ENCODE measurements around the gene RAMP2.
"Not testable (repeated sequence)": the region's sequence is repeated elsewhere in the genome, so short reads cannot be mapped to it uniquely, and the experiment has no call there.

The RAMP2 gene, protein sequence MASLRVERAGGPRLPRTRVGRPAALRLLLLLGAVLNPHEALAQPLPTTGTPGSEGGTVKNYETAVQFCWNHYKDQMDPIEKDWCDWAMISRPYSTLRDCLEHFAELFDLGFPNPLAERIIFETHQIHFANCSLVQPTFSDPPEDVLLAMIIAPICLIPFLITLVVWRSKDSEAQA

DNA sequence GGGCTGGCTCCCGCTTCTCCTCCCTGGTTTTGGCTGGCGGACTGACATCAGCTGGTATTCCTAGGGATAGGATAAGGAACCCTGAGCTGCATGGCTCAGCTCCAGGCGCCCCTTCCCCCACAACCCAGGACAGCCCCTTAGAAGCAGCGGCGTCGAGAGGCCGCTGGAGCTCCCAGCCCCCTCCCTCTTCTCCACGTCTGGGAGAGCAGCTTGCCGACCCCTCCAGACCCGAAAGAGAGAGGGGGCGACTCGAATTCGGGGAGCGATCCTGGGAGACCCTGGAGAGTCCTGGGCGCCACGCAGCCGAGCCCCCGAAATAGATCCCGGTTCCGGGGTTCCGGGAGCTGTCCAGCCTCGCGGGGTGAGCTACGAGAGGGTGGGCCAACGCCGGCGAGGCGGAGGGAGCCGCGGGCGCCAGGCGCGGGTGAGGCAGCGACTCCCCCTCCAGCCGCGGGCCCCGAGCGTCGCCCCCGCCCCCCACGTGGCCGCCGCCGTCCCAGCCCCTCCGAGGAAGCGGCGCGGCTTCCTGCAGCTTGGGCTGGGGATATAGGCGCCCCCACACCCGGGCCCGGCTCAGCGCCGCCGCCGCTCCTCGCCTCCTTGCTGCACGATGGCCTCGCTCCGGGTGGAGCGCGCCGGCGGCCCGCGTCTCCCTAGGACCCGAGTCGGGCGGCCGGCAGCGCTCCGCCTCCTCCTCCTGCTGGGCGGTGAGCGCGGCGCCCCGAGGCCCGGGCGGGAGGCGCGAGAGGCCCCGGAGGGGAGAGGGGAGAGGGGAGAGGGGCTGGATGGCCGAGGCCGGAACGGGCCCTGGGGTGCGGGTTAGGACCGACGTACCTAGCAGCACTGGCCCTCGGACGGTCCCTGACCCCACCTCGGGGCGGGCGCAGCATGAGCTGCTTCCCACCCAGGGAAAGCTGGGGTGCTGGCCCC is at the start of gene RAMP2:
TSS of gene RAMP2 (plus strand) at position 576 of the 930 bp plus-strand sequence. CDS start at position 611, 35 bp downstream.
- no peak for DNase-seq

DNA sequence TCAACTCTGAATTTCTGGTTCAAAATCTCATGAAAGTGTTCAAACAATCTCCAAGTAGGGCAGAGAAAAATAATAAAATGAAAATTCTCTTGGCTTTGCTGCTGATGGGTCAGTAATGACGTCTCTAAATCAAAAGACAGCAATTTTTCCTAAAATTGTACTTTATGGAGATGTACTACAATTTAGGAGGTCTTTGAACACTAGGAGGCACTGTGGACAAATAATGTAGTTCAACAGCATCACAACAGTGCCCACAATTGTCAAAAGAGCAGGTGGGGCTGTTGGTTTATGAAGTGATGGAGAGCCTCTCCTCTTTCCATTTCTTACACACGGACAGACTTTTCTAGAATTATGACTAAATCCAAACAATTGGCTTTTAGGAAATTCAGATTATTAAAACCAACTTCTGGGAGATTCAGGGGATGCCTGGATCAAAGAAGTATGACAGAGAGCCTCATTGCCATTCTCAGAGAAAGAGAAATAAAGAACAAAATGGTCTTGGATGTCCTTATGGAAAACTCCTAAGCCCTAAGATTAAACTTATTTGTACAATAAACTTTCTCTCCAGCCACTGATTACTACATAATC is 39.9 kb upstream of the RAMP2 start:
- peak; percentile 73 for DNase-seq

DNA sequence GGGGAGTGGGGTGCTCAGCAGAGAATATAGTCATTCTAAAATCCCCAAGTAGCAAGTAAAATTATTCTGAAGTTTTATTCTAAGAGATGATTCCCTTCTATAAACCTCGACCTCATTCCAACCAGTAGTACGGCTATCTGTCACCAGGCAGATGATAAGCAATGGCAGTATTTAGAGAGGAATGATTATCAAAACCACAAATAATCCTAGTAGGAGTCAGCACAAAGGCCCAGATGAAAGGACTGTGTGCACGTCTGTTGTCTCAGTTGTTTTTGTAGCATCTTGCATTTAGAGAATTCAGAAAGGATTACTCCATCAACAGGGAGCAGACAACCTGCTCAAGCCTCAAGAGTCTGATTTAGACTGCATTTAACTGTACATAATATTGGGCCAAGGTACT is 37.4 kb upstream of the RAMP2 start:
- DNase-seq = no peak

DNA sequence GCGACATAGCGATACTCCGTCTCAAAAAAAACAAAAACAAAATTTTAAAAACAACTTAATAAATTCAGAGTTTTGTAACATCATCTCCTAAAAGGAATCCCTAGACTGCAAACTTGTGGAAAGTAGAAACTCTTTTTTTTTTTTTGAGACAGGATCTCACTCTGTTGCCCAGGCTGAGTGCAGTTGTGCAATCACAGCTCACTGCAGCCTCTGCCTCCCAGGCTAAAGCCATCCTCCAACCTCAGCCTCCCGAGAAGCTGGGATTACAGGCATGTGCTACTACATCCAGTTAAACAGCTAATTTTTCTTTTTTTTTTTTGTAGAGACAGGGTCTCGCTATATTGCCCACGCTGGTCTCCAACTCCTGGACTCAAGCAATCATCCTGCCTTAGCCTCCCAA is 35.9 kb upstream of the RAMP2 start:
- no peak for DNase-seq

DNA sequence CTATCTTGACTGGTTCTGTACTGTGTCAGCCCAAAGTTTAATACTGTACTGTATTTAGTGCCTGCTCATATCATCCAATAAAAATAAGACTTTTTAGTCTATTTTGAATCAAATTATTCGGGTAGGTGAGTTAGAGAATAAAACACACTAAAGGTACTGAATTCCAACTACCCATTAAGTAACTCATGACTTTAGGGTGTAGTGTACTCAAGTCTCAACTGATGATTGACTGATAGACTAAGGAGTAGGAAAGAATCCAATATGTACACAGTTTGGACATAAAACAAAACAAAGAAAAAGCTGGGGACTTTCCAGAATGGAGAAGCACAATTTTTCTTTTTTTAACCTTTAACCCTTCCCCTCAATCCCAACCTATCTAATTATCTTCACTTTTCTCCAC is 20.3 kb upstream of the RAMP2 start:
- DNase-seq = no peak

DNA sequence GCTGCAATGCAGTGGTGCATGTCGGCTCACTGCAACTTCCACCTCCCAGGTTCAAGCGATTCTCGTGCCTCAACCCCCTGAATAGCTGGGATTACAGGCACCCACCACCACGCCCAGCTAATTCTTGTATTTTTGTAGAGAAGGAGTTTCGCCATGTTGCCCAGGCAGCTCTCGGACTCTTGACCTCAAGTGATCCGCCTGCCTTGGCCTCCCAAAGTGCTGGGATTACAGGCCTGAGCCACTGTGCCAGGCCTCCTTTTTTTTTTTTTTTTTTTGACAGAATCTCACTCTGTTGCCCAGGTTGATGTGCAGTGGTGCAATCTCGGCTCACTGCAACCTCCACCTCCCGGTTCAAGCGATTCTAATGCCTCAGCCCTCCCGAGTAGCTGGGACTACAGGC is 18.1 kb upstream of the RAMP2 start:
- not testable (repeated sequence) for DNase-seq

DNA sequence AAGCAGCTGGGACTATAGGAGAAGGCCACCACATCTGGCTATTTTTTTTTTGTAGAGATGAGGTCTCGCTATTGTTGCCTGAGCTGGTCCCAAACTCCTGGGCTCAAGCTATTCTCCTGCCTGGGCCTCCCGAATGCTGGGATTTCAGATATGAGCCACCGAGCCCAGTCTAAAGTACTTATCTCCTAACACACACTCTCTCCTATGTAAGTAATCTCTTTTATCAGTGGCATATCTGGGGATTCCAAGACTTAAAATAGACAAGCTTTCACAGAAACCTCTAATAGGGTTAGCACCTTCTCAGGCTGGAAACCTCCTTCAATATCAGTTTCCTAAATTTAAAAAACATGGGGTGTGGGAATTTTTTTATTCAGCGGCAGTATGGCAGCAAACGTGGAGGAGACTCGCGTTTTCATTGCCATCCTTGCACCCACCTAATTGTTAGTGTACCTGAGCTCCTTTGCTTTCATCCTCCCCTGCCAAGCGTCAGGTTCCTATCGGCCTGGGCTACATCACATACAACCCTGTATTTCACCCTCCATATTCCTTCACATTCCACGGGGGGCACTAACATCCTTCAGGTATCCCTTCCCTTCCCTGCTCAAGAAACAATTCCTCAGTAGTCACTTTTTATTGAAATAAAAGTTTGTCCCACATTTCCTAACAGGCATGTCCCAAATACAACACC is 17.3 kb upstream of the RAMP2 start:
- DNase-seq = no peak

DNA sequence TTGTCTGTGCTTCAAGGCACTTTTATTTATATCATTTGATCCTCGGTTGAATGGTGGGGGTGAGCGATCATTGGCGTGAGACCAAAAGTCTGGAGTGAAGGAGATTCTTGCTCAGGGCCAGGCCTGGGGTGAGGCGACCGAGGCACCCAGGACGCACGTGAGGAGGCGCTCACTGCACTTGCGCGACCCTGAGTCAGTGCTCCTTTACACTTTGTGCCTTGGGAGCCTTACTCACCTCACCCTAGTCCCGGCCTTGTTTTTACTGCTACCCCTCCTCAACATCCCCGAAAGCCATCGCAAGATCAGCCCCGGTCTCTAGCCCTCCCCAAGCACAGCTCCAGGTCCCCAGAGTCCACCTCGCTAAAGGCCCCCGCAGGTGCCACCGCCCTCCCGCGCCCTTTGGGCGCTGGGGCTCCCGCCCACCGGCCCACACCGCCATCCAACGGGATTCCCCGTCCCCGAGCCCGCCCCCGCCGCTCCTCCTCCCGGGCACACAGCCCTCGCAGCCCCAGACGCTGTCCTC is 16.7 kb upstream of the RAMP2 start:
- DNase-seq = peak; percentile 70

DNA sequence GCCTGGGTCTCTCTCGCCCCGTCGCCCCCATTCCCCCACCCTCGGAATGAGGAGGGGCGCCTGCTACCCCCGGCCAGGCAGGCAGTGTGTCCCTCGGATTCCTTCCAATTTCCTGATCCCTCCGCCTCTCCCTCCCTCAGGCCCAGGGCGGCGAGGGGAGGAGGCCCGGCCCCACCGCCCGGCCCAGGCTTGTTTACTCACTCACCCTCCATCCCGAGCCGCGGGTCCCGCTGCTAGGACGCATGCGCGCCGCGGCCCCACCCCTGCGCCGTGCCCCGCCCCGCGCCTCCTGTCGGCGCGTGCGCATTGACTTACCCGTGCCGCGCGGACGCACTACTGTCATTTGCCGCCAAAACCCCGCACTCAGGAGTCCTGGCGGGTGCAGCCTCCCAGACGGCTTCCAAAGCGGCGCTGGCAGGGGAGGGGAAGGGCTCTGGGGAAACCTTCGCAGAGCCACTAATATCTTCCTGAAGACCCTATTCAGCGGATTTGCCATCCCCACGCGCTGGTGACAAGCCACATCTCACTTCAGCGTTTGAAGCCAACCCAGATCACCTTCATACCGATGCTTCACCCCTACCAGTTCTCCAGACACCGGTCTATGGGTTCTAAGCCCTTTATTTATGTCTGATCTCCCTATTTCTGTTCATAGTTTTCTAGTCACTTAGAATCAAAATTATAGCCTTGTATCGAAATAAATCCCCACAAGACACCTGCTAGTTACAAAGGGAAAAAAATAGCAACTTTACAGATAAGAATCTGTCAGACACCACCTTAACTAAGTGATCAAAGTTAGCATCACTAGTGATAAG is 16.0 kb upstream of the RAMP2 start, which contains the start of gene EZH1:
TSS of gene EZH1 (minus strand) at position 235 of the 812 bp plus-strand sequence. CDS start 16,099 bp downstream, outside the sequence.
- peak; percentile 96 for DNase-seq

DNA sequence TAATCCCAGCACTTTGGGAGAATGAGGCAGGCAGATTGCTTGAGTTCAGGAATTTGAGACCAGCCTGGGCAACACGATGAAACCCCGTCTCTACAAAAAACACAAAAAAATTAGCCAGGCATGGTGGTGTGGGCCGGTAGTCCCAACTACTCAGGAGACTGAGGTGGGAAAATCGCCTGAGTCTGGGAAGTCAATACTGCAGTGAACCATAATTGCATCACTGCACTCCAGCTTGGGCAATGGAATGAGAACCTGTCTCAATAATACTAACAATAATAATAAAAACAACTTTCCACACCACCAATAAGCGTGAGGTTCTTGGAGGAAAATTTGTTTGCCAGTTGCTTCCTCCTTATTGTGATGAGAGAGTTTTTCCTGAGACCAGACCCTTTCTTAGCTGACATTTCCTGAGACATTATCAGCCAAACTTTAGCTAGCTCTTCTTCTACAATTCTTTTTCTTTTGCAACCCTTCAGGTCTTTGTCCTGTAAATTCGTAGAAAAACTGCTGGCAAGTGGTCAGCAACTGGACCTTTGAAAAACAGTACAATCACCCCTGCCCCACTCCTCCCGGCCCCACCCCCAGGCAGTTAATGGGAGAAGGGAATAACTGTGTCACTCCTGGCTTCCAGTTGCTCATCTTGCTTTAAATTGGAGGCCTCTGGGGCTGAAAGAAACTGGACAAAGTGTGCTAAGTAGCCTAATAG is 12.7 kb upstream of the RAMP2 start:
- DNase-seq = no peak

DNA sequence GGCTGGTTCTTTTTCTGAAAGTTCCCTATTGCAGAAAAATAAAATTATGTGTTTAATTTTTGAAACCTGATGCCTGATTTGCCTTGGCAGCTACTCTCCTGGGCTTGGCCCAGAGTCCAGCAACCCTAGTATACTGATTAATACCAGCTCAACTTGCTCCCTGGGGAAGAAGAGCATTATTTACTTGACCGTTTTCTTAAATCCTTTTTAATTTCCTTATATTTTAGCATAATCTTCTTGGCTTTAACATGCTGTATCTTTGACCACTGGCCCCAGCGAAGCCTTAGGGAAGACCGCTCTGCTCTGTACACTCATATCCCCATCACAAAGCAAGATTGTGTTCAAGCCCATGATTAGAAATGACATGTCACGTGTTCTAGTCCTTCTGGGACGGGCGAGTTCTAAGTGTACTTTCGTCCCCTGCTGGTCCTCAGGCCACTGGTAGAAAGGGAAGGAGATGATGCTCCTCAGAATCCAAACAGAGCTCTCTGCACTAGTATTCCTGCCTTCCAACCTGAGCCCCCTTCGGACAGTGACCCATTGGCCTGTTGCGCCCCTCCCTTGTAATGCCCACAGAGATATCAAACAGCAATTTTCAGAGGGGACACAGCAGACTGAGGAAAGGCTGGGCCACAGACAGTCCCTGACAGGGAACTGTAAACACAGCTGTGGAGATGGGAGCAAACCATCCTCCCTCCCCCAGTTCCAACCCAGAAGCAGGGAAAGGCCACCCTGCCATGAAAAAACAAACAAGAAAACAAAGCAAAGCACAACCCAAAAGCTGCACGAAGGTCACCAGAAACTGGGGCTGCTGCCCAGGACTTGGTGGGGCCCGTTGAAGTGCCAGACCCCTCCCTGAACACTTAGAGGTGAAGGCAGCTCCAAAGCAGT is 11.9 kb upstream of the RAMP2 start:
- no peak for DNase-seq

DNA sequence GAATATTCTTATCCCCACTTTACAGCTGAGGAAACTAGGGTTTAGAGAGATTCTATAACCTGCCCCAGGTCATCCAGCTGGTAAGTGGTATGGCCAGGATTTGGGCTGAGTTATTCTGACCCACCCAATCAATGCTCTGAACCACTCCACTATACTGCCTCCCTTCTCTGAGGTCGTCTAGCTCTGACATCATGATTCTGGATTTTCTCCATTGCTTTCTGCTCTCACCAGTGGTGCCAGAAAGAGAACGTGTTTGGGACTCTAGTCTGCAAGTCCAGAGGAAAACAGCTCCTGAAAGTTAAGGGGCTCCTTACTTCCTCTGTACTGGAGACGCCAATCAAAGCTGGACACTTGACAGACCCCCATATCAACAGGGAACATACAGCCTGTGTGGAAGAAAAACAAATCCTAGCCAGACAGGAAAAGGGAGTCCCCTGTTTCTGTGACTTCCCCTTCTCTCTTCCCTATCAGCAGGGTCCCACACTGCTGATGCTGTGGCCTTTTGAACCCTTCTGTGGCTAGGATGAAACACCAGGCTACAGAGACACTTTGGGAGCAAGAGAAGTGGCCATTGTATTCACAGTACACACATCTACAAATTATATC is 10.2 kb upstream of the RAMP2 start:
- no peak for DNase-seq

DNA sequence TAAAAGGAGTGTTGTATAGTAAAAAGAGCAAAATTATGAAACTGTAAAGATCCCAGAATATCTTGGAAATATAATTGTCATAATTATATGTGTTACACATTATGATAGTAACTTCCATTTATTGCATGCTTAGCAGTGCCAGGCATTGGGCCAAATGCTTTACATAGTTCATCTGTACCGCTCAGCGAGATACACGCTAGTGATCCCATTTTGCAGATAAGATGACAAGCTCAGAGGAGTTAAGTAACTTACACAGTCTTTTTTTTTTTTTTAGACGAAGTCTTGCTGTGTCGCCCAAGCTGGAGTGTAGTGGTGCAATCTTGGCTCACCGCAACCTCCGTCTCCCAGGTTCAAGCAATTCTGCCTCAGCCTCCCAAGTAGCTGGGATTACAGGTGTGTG is 9.4 kb upstream of the RAMP2 start:
- DNase-seq = no peak

DNA sequence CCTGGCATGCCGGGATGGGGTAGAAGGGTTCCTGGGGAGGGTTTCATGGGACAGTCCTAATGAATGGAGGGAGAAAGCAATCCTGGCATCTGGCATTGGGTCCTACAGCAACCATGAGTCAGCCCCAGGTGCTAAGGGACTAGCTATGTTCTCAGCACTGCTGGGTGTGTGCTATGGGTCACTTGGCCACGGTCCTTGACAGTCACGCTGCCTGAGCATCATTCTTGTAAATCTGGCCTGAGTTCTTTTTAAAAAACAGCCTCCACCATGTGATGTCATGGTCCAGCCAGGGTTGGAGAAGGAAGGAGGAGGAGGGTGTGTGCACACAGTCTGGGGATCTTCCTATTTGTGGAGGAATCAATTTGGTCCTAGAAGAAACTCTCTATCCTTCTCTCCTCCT is 6.2 kb upstream of the RAMP2 start:
- DNase-seq = no peak

DNA sequence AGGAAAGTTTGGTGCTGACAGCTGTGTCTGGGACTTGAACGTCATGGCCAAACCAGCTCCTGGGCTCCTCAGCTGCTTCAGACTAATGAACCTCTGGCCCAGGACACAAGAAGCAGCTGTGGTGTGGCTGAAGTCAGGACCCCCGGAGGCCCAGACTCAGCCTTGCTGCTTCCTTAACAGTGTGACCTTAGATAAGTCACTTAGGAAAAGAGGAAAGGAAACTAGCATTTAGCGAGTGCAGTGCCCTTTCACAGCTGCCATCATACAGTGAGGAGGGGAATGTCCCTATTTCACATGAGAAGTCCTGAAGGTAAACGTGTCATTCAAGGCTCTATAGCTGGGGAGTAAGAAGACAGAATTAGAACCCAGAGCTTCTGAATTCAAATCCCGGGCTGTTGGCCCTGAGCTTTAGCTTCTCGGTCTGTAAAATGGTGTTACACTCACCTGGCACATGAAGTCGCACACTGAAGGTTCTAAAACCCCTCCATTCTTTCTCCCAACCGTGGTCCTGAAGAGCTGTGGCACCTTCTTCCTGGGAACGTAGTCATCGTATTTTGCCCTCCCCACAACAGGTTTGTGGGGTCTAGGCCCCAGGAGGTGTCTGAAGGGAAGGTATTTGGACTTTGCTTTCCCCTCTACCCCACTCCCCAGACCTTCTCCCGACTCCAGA is 910 bp upstream of the RAMP2 start:
- no peak for DNase-seq

DNA sequence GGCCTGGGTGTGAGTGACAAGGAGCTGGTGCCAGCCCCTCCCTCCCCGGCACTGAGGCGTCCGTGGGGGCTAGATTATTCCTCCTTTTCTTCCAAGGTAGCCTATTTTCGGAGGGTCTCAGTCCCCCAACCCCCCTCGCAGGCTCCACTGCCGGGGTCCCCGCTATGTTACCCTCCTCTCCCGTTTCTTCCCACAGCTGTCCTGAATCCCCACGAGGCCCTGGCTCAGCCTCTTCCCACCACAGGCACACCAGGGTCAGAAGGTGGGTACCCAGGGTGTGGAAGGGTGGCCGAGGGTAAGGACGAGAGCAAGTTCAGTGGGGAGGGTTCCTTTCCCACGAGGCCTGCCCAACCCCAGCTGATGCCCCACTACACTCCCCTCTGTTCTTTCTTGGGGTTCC is 611 bp downstream of the RAMP2 start:
- no peak for DNase-seq

DNA sequence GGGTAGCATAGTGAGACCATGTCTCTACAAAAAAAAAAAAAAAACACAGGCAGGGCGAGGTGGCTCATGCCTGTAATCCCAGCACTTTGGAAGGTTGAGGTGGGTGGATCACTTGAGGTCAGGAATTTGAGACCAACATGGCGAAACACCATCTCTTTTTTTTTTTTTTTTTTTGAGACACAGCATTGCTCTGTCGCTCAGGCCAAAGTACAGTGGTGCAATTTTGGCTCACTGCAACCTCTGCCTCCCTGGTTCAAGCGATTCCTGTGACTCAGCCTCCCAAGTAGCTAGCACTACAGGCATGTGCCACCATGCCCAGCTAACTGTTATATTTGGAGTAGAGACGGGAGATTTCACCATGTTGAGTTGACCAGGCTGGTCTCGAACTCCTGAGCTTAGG is 5.1 kb downstream of the RAMP2 start:
- DNase-seq = no peak

DNA sequence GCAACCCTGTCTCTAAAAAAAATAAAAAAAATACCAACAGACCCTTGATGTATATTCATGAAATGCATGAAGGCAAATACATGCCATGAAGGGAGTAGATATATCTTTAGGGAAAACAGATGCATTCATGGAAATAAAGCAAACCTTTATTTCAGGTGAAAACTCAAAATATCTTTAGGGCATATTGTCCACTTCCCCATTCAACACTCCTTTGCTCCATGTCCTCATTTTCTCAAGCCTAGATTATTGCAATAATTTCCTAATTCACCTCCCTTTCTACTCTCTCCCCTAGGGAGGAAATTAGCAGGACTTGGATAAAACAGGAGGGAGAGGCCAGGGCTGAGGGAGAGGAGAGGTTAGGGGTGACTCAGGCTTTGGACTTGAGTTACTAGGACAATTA is 6.5 kb downstream of the RAMP2 start:
- DNase-seq = no peak

DNA sequence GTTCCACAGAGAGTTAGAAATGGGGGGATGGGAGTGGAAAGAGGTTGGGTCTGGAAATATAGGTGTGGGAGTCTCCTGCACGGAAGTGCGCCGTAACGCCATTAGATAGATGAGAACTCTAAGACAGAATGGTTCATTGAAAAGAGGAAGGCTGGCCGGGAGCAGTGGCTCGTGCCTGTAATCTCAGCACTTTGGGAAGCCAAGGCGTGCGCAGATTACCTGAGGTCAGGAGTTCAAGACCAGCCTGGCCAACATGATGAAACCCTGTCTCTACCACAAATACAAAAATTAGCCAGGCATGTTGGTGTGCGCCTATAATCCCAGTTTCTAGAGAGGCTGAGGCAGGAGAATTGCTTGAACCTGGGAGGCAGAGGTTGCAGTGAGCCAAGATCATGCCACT is 7.0 kb downstream of the RAMP2 start:
- not testable (repeated sequence) for DNase-seq
